Embryonic facial prominence (tissue), 1 donor: ENCODE measurements around the gene CORIN.
"Not testable (repeated sequence)": the region's sequence is repeated elsewhere in the genome, so short reads cannot be mapped to it uniquely, and the experiment has no call there.

ENCODE experiments used
- DNase-seq: peaks from one replicate; pipeline ENCODE4 v3.0.0-alpha.2; 2016; ENCODE audit errors: extremely low spot score

The CORIN gene

GRCh38 chr4:47691757-47692383 is 146.0 kb downstream of the CORIN start:
- DNase-seq: not testable (repeated sequence)

GRCh38 chr4:47690611-47691010 is 147.3 kb downstream of the CORIN start:
- DNase-seq: no peak

- no peak for DNase-seq
Observed at GRCh38 chr4:47686294-47686872, 151.5 kb downstream of the CORIN start.

GRCh38 chr4:47675806-47676205 is 162.1 kb downstream of the CORIN start:
- no peak for DNase-seq

- DNase-seq: no peak
Observed at GRCh38 chr4:47674144-47674543, 163.7 kb downstream of the CORIN start.

GRCh38 chr4:47672696-47673095 is 165.2 kb downstream of the CORIN start:
- DNase-seq: no peak

- no peak for DNase-seq
Observed at GRCh38 chr4:47669946-47670345, 167.9 kb downstream of the CORIN start.

- DNase-seq: peak; percentile 52
Observed at GRCh38 chr4:47668810-47669408, 169.0 kb downstream of the CORIN start.

- DNase-seq: no peak
Observed at GRCh38 chr4:47668256-47668655, 169.6 kb downstream of the CORIN start.

GRCh38 chr4:47667552-47667951 is 170.3 kb downstream of the CORIN start:
- no peak for DNase-seq

- DNase-seq: no peak
Observed at GRCh38 chr4:47664051-47664826, 173.6 kb downstream of the CORIN start.

GRCh38 chr4:47662975-47663374 is 174.9 kb downstream of the CORIN start:
- DNase-seq: no peak

GRCh38 chr4:47661741-47662140 is 176.1 kb downstream of the CORIN start:
- DNase-seq: no peak

GRCh38 chr4:47659342-47659741 is 178.5 kb downstream of the CORIN start:
- no peak for DNase-seq

GRCh38 chr4:47654972-47655693 is 182.7 kb downstream of the CORIN start:
- DNase-seq: no peak

GRCh38 chr4:47652092-47652491 is 185.8 kb downstream of the CORIN start:
- DNase-seq: no peak

GRCh38 chr4:47651231-47651630 is 186.6 kb downstream of the CORIN start:
- no peak for DNase-seq

GRCh38 chr4:47650584-47651130 is 187.2 kb downstream of the CORIN start:
- no peak for DNase-seq

- DNase-seq: no peak
Observed at GRCh38 chr4:47647544-47647943, 190.3 kb downstream of the CORIN start.

GRCh38 chr4:47647029-47647428 is 190.8 kb downstream of the CORIN start:
- no peak for DNase-seq

- no peak for DNase-seq
Observed at GRCh38 chr4:47646372-47646771, 191.5 kb downstream of the CORIN start.

- no peak for DNase-seq
Observed at GRCh38 chr4:47643845-47644244, 194.0 kb downstream of the CORIN start.
